ENCODE results near the gene MGAT5B. TPM values are rescaled to one million over a fixed set of nuclear protein-coding genes. Genes with fewer than 3 reads are reported as not detected.
A peak's percentile ranks its signal among the peaks of the same experiment; 100 is the strongest.

Gene MGAT5B
- total and polyA plus RNA-seq, 9 donors, result 0.40 to 1.1 (median 0.87) TPM

- no peak overlapping the region for H3K4me3 ChIP-seq (ENCODE audit: low read length)
- peaks cover 3% of the 10 kb centered on the region for H3K27me3 ChIP-seq (ENCODE audit: control insufficient read depth, insufficient read depth, low read length)
- peaks cover 4% of the 10 kb centered on the region for H3K4me1 ChIP-seq (ENCODE audit: control insufficient read depth, insufficient read depth, low read length)
- WGBS (ENCODE audit: insufficient coverage), result 32% methylated on average over 16 of the region's 17 CpGs
- H3K9me3 ChIP-seq (replicated peaks; ENCODE audit: control insufficient read depth, low read depth, low read length), result no peaks in the 10 kb centered on the region
- DNase-seq, result no peak
- H3K27ac ChIP-seq (ENCODE audit: low read length), result no peak overlapping the region
- no peaks in the 10 kb centered on the region for H3K36me3 ChIP-seq (ENCODE audit: control insufficient read depth, insufficient read depth, low read length)
These were observed 115.0 kb downstream of the MGAT5B start for GRCh38 chr17:76983075-76983775.

DNA sequence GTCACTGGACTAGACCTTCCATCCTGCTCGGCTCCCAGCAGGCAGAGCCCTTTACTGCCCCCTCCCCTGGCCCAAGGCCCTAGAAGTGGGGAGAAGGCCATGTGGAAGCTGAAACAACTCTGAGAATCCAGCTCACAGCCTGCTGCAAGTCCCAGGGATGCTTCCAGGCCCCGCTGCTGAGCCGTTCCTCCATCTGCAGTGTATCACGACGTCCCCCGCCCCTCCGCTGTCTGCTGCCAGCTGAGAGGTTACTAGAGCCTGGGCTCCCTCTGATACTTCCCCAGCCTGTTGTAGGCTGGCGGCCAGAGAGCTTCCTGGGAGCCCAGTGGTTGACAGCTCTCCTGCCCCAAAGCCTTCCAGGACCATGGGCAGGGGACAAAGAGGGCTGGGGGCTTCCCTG lies 118.2 kb downstream of the MGAT5B start:
- WGBS (ENCODE audit: insufficient coverage), result 22% methylated on average over 8 of the region's 8 CpGs
- no peak overlapping the region for H3K27ac ChIP-seq (ENCODE audit: low read length)
- peaks cover 4% of the 10 kb centered on the region for H3K4me1 ChIP-seq (ENCODE audit: control insufficient read depth, insufficient read depth, low read length)
- no peaks in the 10 kb centered on the region for H3K9me3 ChIP-seq (replicated peaks; ENCODE audit: control insufficient read depth, low read depth, low read length)
- peak; percentile 47 for DNase-seq
- no peaks in the 10 kb centered on the region for H3K36me3 ChIP-seq (ENCODE audit: control insufficient read depth, insufficient read depth, low read length)
- H3K4me3 ChIP-seq (ENCODE audit: low read length), result no peak overlapping the region
- H3K27me3 ChIP-seq (ENCODE audit: control insufficient read depth, insufficient read depth, low read length), result peaks cover 3% of the 10 kb centered on the region

- Histone ChIP-seq H3K9me3 (replicated peaks; ENCODE audit: control insufficient read depth, low read depth, low read length) (no peaks in the 10 kb centered on the region), H3K36me3 (ENCODE audit: control insufficient read depth, insufficient read depth, low read length) (no peaks in the 10 kb centered on the region), H3K4me3 (ENCODE audit: low read length) (no peak overlapping the region), H3K27me3 (ENCODE audit: control insufficient read depth, insufficient read depth, low read length) (no peaks in the 10 kb centered on the region), H3K27ac (ENCODE audit: low read length) (no peak overlapping the region), H3K4me1 (ENCODE audit: control insufficient read depth, insufficient read depth, low read length) (peaks cover 4% of the 10 kb centered on the region)
- 68% methylated on average over 11 of the region's 15 CpGs for WGBS (ENCODE audit: insufficient coverage)
- DNase-seq, result no peak
These were observed 119.4 kb downstream of the MGAT5B start for GRCh38 chr17:76987486-76988093.

DNA sequence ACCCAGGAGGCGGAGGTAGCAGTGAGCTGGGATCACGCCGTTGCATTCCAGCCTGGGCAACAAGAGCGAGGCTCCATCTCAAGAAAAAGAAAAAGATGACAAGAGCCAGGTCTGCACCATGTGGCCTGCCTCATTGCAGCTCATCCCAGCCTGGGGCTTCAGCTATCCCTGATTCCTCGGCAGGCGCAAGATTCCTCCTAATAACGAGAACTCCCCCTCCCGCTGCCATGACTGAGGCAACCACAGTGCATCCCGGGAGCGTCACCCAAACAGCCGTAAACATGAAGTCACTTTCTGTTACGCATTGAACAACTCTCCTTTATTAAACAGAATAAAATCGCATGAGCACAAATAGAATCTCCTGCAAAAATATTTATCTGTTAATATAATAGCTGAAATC lies 120.6 kb downstream of the MGAT5B start:
- Histone ChIP-seq H3K27ac (ENCODE audit: low read length) (no peak overlapping the region), H3K4me1 (ENCODE audit: control insufficient read depth, insufficient read depth, low read length) (no peaks in the 10 kb centered on the region), H3K4me3 (ENCODE audit: low read length) (no peak overlapping the region), H3K27me3 (ENCODE audit: control insufficient read depth, insufficient read depth, low read length) (no peaks in the 10 kb centered on the region), H3K9me3 (replicated peaks; ENCODE audit: control insufficient read depth, low read depth, low read length) (no peaks in the 10 kb centered on the region), H3K36me3 (ENCODE audit: control insufficient read depth, insufficient read depth, low read length) (no peaks in the 10 kb centered on the region)
- WGBS (ENCODE audit: insufficient coverage), result 77% methylated on average over 8 of the region's 13 CpGs
- no peak for DNase-seq

GRCh38 chr17:76989519-76989918 lies 121.3 kb downstream of the MGAT5B start:
- H3K9me3 ChIP-seq (replicated peaks; ENCODE audit: control insufficient read depth, low read depth, low read length), result no peaks in the 10 kb centered on the region
- H3K27ac ChIP-seq (ENCODE audit: low read length), result no peak overlapping the region
- no peaks in the 10 kb centered on the region for H3K4me1 ChIP-seq (ENCODE audit: control insufficient read depth, insufficient read depth, low read length)
- H3K36me3 ChIP-seq (ENCODE audit: control insufficient read depth, insufficient read depth, low read length), result no peaks in the 10 kb centered on the region
- H3K27me3 ChIP-seq (ENCODE audit: control insufficient read depth, insufficient read depth, low read length), result no peaks in the 10 kb centered on the region
- WGBS (ENCODE audit: insufficient coverage), result 67% methylated on average over 5 of the region's 5 CpGs
- DNase-seq, result no peak
- H3K4me3 ChIP-seq (ENCODE audit: low read length), result no peak overlapping the region

DNA sequence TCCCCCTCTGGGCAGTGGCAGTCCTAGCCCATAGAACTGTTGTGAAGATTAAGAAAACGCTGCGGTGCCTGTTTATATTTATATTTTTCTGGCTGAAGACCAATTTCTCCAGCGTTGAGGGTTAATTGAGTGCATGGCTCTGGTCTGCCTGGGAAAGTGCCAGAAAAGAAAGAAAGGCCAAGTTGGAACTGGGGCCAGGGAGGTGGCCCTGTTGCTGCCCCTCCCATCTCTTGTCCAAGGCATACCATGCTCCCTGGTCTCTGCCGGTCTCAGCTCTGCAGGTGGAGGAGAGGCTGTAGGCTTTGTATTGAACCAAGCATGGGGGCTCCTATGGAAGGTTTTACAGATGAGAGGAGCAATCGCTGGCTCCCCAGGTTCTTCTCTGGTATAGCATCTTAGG lies 124.7 kb downstream of the MGAT5B start:
- no peaks in the 10 kb centered on the region for H3K9me3 ChIP-seq (replicated peaks; ENCODE audit: control insufficient read depth, low read depth, low read length)
- no peak overlapping the region for H3K27ac ChIP-seq (ENCODE audit: low read length)
- no peak overlapping the region for H3K4me3 ChIP-seq (ENCODE audit: low read length)
- WGBS (ENCODE audit: insufficient coverage), result 43% methylated on average over 4 of the region's 5 CpGs
- H3K4me1 ChIP-seq (ENCODE audit: control insufficient read depth, insufficient read depth, low read length), result no peaks in the 10 kb centered on the region
- no peaks in the 10 kb centered on the region for H3K36me3 ChIP-seq (ENCODE audit: control insufficient read depth, insufficient read depth, low read length)
- H3K27me3 ChIP-seq (ENCODE audit: control insufficient read depth, insufficient read depth, low read length), result peaks cover 4% of the 10 kb centered on the region
- no peak for DNase-seq

DNA sequence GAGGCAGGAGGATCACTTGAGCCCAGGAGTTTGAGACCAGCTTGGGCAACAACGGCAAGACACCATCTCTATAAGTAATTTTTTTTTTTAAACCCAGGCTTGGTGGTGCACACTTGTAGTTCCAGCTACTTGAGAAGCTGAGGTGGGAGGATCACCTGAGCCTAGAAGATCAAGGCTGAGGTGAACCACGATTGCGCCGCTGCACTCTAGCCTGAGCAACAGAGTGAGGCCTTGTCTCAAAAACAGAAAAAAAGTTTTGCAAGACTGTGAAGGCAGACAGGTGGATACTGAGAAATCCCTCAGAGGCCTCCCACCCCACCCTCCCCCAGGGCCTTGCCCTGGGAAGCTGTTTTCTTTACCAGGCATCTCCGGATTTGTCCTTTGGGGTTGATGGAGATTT lies 125.4 kb downstream of the MGAT5B start:
- peaks cover 4% of the 10 kb centered on the region for H3K27me3 ChIP-seq (ENCODE audit: control insufficient read depth, insufficient read depth, low read length)
- WGBS (ENCODE audit: insufficient coverage), result no CpG with 5 or more reads among the region's 5 CpGs
- H3K9me3 ChIP-seq (replicated peaks; ENCODE audit: control insufficient read depth, low read depth, low read length), result no peaks in the 10 kb centered on the region
- H3K4me3 ChIP-seq (ENCODE audit: low read length), result no peak overlapping the region
- no peak overlapping the region for H3K27ac ChIP-seq (ENCODE audit: low read length)
- DNase-seq, result no peak
- no peaks in the 10 kb centered on the region for H3K36me3 ChIP-seq (ENCODE audit: control insufficient read depth, insufficient read depth, low read length)
- no peaks in the 10 kb centered on the region for H3K4me1 ChIP-seq (ENCODE audit: control insufficient read depth, insufficient read depth, low read length)

GRCh38 chr17:76994237-76994637 lies 126.0 kb downstream of the MGAT5B start:
- Histone ChIP-seq H3K27ac (ENCODE audit: low read length) (no peak overlapping the region), H3K4me3 (ENCODE audit: low read length) (no peak overlapping the region), H3K9me3 (replicated peaks; ENCODE audit: control insufficient read depth, low read depth, low read length) (no peaks in the 10 kb centered on the region), H3K36me3 (ENCODE audit: control insufficient read depth, insufficient read depth, low read length) (no peaks in the 10 kb centered on the region), H3K27me3 (ENCODE audit: control insufficient read depth, insufficient read depth, low read length) (peaks cover 4% of the 10 kb centered on the region), H3K4me1 (ENCODE audit: control insufficient read depth, insufficient read depth, low read length) (no peaks in the 10 kb centered on the region)
- no peak for DNase-seq
- WGBS (ENCODE audit: insufficient coverage), result 17% methylated on average over 1 of the region's 6 CpGs

DNA sequence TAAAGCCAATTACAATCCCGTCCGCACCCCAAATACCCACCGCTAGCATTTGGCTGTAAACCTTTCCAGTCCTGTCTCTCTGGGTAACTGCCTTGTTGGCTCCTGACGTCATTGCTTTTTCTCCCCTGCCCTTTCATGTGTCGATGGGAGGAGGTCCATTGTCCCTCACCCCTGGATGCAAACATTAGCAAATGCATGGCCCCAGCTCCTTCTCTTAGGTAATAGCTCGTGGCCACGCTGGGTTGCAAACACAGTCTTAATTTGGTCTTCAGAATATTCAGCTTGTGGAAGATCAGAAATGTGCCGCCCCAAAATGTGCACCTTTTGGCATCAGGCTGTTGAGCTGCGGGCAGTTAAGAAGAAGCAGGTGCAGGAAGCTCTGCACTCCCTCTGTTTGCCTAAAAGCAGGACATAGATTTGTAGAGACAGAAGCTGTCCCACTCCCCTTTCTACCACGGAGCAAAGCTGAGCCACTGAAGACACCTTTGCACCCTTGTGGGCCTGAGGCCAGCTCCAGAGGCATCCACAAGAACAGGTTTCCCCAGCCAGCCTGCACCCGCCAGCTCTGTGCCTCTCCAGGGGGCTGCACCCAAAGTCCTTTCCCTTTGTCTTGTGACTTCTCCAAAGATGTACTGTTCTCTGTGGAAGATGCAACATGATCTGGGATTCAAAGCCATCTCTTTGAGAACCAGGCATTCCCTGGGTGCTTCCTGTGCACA lies 127.3 kb downstream of the MGAT5B start:
- no peak overlapping the region for H3K4me3 ChIP-seq (ENCODE audit: low read length)
- 63% methylated on average over 9 of the region's 11 CpGs for WGBS (ENCODE audit: insufficient coverage)
- H3K36me3 ChIP-seq (ENCODE audit: control insufficient read depth, insufficient read depth, low read length), result no peaks in the 10 kb centered on the region
- no peak overlapping the region for H3K27ac ChIP-seq (ENCODE audit: low read length)
- no peak for DNase-seq
- peaks cover 4% of the 10 kb centered on the region for H3K27me3 ChIP-seq (ENCODE audit: control insufficient read depth, insufficient read depth, low read length)
- H3K9me3 ChIP-seq (replicated peaks; ENCODE audit: control insufficient read depth, low read depth, low read length), result no peaks in the 10 kb centered on the region
- no peaks in the 10 kb centered on the region for H3K4me1 ChIP-seq (ENCODE audit: control insufficient read depth, insufficient read depth, low read length)
